IPS DF 6.9 (cell line): Measurements from ENCODE around the gene RPP21.

Experiments used
- DNase-seq: peaks from one replicate; pipeline ENCODE4 v3.0.0-alpha.2; 2013; ENCODE audit warnings: low read depth, low spot score
- H3K27ac ChIP-seq: one replicate; pipeline ENCODE4 v1.5.1; 2013; ENCODE audit warnings: low read length, control low read depth
- H3K27me3 ChIP-seq: 2 replicates; pipeline ENCODE4 v1.6.1; 2013; ENCODE audit warnings: mild to moderate bottlenecking, low read length; ENCODE audit not compliant: control insufficient read depth, insufficient read depth
- H3K36me3 ChIP-seq: 2 replicates; pipeline ENCODE4 v1.6.1; 2013; ENCODE audit warnings: low read length; ENCODE audit not compliant: control insufficient read depth, insufficient read depth
- H3K4me1 ChIP-seq: 2 replicates; pipeline ENCODE4 v1.6.1; 2013; ENCODE audit warnings: low read length; ENCODE audit not compliant: control insufficient read depth, insufficient read depth
- H3K4me3 ChIP-seq: 2 replicates; pipeline ENCODE4 v1.5.1; 2013; ENCODE audit warnings: mild to moderate bottlenecking, low read length
- H3K9me3 ChIP-seq: 2 replicates; pipeline ENCODE4 v1.6.1; 2013; ENCODE audit warnings: low read length, inconsistent platforms; ENCODE audit not compliant: control insufficient read depth, insufficient read depth
- WGBS: extraction: QIAGEN DNeasy Blood & Tissue Kit; methylation state at CpG from one replicate; pipeline ENCODE4 v1.1.7; 2013; ENCODE audit warnings: mixed read lengths, missing lambda C conversion rate; ENCODE audit not compliant: insufficient read length, insufficient coverage; 5-methylcytosine and 5-hydroxymethylcytosine counted together

RPP21 gene

DNA sequence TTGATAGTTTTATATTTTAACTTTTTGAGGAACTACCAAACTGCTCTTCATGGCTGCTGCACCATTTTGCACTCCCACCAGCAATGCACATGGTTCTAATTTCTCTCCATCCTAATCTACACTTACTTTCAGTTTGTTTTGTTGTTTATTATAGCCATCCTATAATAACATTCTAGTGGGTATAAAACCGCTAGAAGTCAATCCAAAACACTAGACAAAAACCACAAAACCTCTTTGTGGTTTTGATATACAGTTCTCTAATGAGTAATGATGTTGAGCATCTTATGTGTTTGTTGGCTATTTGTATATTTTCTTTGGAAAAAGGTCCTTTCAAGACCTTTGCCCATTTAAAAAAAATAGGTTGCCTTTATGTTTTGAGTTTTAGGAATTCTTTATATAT, 5.6 kb downstream of the RPP21 start:
- Histone ChIP-seq H3K4me1 (0 out of 2 replicates have a peak, but pooled peaks cover 4% of the 10 kb centered on the region), H3K27ac (no peak overlapping the region), H3K27me3 (no peaks in the 10 kb centered on the region), H3K4me3 (no peak overlapping the region), H3K9me3 (no peaks in the 10 kb centered on the region), H3K36me3 (peaks cover 6% of the 10 kb centered on the region; the same call in 1 of the 2 replicates)
- no CpG with 5 or more reads among the region's 1 CpG for WGBS
- DNase-seq: no peak

DNA sequence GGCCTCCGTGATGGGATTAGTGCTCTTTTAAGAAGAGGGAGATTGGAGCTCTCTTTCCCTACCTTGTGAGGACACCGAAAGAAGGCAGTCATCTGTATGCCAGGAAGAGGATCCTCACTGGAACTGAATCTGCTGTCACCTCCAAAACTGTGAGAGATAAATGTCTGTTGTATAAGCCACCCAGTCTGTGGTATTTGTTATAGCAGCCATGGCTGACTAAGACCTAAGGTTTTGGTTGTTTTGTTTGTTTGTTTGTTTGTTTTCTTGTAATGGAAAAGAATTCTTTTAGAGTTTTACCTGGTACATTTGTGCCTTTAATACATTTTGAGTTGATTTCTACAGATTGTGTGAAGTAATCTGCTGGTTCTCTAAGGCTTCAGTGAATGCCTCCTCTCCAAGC, 7.6 kb downstream of the RPP21 start:
- Histone ChIP-seq H3K27ac (no peak overlapping the region), H3K9me3 (no peaks in the 10 kb centered on the region), H3K27me3 (no peaks in the 10 kb centered on the region), H3K36me3 (no peaks in the 10 kb centered on the region), H3K4me3 (no peak overlapping the region), H3K4me1 (0 out of 2 replicates have a peak, but pooled peaks cover 2% of the 10 kb centered on the region)
- whole genome bisulfite sequencing: no CpG with 5 or more reads among the region's 2 CpGs
- DNase-seq: no peak

DNA sequence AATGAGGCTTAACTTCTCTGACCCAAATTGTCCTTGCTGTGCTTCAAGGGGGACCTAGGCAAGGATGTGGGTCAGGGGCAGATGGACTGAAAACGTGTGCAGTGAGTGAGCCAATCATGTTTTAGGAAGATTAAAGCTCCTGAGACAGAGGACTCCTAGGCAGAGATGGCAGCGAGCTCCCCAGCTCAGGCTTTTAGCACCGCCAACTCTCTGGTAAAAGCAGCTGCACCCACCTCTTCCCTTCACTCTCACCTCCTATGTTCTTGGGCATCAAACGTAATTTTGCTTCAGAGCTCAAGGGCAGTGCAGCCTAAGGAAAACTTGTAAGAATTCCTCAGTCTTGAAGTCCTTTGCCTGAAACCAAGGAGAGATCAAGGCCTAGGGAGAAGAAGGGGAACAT, 10.3 kb downstream of the RPP21 start:
- no CpG with 5 or more reads among the region's 4 CpGs for WGBS
- H3K27me3 ChIP-seq: no peaks in the 10 kb centered on the region; the same call in 1 of the 2 replicates
- DNase-seq: no peak

DNA sequence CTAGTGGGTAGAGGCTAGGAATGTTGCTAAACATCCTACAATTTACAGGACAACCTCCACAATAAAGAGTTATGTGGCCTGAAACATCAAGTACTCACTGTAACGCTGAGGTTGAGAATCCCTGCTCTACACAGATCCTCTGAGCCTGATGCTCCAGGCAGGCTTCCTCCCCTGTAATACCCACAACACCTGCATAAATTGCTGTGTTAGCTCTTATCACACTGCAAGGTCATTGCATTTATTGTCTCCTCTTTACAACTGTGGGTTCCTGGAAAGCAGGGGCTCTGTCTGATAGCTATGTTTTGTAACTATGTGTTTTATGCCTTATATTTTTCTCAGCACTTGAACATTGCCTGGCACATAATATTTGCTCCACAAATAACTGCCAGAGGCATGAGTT, 11.6 kb downstream of the RPP21 start:
- DNase-seq: no peak
- no peak overlapping the region for H3K27ac ChIP-seq
- H3K9me3 ChIP-seq: no peaks in the 10 kb centered on the region
- H3K36me3 ChIP-seq: no peaks in the 10 kb centered on the region
- H3K27me3 ChIP-seq: no peaks in the 10 kb centered on the region; the same call in 1 of the 2 replicates
- H3K4me1 ChIP-seq: 0 out of 2 replicates have a peak, but pooled peaks cover 2% of the 10 kb centered on the region
- WGBS: no CpG with 5 or more reads among the region's 1 CpG
- H3K4me3 ChIP-seq: no peak overlapping the region

More for the DNA sequence above, 10.3 kb downstream of the RPP21 start:
- Histone ChIP-seq H3K36me3 (no peaks in the 10 kb centered on the region), H3K9me3 (no peaks in the 10 kb centered on the region), H3K4me3 (no peak overlapping the region), H3K27ac (no peak overlapping the region), H3K4me1 (0 out of 2 replicates have a peak, but pooled peaks cover 2% of the 10 kb centered on the region)

DNA sequence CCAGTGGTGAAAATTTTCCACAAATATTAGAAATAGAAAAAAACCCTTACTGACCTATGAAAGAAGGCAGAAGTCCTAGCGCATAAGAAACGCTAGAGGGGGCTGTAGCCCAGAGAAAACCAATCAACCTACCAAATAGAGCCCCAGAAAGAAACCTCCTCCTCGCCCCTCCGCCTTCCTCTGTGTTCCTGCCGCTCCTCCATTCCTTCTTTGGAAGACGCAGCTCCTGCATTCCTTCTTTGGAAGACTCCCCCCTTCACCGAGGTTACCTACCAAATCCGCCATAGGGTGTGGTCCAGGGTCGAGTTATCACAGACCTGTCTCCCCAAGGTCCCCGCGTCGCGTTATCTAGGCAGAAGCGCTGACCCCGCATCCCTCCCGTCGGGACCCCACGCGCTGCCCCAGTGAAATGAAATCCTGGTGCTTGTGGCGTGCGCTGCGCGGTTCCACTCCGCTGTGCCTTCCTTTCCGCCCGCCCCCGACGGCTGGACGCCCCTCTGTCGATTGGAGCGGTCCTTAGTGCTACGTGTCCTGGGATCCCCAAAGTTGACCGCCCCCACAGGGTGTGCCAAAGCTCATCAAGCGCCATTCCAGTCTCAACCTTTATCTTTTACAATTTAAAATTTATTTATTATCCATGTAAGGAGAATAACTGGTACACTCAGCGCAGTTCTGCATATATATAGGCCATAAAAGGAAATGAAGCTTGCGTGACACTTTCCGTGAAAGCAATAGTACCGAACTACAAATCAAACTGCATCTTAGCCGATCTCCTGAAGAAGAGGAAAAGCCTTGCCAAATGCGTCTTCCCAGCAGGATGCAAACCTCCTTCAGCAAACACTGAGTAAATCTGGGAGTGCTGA, 13.0 kb downstream of the RPP21 start:
- peak; percentile 78 for DNase-seq
- no peaks in the 10 kb centered on the region for H3K36me3 ChIP-seq
- 0 out of 2 replicates have a peak, but pooled peaks cover 2% of the 10 kb centered on the region for H3K4me1 ChIP-seq
- peak overlapping the region; percentile 59; the same call in 1 of the 2 replicates for H3K4me3 ChIP-seq
- H3K27ac ChIP-seq: no peak overlapping the region
- no peaks in the 10 kb centered on the region for H3K9me3 ChIP-seq
- H3K27me3 ChIP-seq: no peaks in the 10 kb centered on the region; the same call in 1 of the 2 replicates
- no CpG with 5 or more reads among the region's 40 CpGs for WGBS

DNA sequence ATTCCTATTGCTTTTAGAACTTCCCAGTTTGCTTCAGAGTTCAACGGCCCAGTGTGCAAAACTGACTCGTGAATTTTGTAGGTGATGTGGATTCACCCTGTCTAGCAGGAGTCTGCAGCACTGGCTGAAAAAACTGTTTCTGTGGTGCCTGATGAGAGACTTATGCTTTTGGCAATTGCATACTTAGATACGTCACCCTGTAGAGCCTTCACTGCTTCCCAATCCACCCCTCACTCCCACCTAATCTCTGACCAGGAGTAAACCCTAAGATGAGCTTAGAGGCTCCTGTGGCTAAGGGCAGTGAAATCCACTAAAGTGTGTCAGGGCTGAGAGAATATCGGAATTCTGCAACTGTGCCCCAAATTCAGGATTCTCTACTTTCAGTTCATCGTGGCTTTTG, 14.3 kb downstream of the RPP21 start:
- Histone ChIP-seq H3K27ac (no peak overlapping the region), H3K9me3 (no peaks in the 10 kb centered on the region), H3K36me3 (no peaks in the 10 kb centered on the region), H3K4me3 (no peak overlapping the region), H3K4me1 (0 out of 2 replicates have a peak, but pooled peaks cover 2% of the 10 kb centered on the region), H3K27me3 (no peaks in the 10 kb centered on the region; the same call in 1 of the 2 replicates)
- whole genome bisulfite sequencing: no CpG with 5 or more reads among the region's 5 CpGs
- DNase-seq: no peak

DNA sequence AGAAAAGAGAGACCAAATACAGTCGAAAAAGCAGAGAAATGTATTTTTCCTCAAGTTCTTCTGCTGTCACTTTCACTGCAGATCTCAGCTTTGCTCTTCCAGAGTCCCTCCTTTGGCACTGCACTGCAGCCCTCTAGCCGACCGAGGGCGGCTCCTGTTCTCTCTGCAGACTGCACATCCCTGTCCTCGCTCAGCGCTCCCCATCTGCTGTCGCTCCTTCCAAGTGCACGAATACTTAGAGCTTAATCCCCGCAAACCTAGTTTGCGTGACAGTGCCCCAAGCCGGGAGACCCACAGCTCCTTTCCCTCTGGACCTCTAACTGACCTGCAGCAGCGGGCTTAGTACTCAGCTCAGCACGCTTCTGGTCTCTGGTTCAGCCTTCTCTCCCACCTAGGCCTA, 15.2 kb downstream of the RPP21 start:
- no CpG with 5 or more reads among the region's 13 CpGs for WGBS
- H3K27me3 ChIP-seq: no peaks in the 10 kb centered on the region; the same call in 1 of the 2 replicates
- no peak overlapping the region for H3K4me3 ChIP-seq

DNA sequence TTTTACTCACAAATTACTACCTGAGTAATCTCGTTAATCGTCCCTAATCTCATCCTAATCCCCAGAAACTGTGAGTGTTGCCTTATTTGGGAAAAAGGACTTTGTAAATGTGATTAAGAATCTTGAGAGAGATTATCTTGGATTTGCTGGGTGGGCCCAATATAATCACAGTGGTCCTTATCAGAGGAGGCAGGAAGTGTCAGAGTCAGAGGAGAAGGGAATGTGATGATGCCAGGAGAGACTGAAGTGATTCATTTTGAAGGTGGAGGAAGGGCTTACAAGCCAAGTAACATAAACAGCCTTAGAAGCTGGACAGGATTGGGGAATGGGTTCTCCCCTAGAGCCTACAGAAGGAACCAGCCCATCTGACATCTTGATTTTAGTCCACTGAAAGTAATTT, 16.7 kb downstream of the RPP21 start:
- H3K36me3 ChIP-seq: no peaks in the 10 kb centered on the region
- no peak overlapping the region for H3K4me3 ChIP-seq
- no peaks in the 10 kb centered on the region for H3K9me3 ChIP-seq
- WGBS: 100% methylated on average over 2 of the region's 2 CpGs
- no peaks in the 10 kb centered on the region; the same call in 1 of the 2 replicates for H3K27me3 ChIP-seq
- H3K27ac ChIP-seq: no peak overlapping the region
- H3K4me1 ChIP-seq: no peaks in the 10 kb centered on the region; the same call in 1 of the 2 replicates
- no peak for DNase-seq

More for the DNA sequence above, 15.2 kb downstream of the RPP21 start:
- Histone ChIP-seq H3K9me3 (no peaks in the 10 kb centered on the region), H3K36me3 (no peaks in the 10 kb centered on the region), H3K27ac (no peak overlapping the region), H3K4me1 (0 out of 2 replicates have a peak, but pooled peaks cover 2% of the 10 kb centered on the region)
- DNase-seq: no peak

DNA sequence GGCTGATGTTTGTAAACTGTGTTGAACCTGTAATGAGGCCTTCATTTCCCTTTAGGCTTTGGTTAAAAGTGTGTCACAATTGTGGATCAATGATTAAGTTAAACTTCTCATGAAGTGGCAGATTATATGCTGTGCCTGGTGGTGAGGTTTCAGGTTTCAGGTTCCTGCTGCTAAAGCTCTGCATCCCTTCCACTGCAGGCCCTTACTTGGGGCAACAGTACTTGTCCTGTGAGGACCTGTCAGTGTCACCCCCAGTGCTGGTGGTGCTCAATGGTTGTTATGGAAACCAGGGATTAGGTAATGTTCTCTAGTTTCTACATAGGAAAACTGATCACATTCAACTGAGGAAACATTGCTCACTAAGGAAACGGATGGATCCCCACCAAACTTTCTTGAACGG, 18.5 kb downstream of the RPP21 start:
- Histone ChIP-seq H3K36me3 (no peaks in the 10 kb centered on the region), H3K27me3 (no peaks in the 10 kb centered on the region; the same call in 1 of the 2 replicates), H3K9me3 (no peaks in the 10 kb centered on the region), H3K4me1 (no peaks in the 10 kb centered on the region; the same call in 1 of the 2 replicates), H3K4me3 (no peak overlapping the region), H3K27ac (no peak overlapping the region)
- DNase-seq: no peak
- WGBS: no CpG with 5 or more reads among the region's 2 CpGs

DNA sequence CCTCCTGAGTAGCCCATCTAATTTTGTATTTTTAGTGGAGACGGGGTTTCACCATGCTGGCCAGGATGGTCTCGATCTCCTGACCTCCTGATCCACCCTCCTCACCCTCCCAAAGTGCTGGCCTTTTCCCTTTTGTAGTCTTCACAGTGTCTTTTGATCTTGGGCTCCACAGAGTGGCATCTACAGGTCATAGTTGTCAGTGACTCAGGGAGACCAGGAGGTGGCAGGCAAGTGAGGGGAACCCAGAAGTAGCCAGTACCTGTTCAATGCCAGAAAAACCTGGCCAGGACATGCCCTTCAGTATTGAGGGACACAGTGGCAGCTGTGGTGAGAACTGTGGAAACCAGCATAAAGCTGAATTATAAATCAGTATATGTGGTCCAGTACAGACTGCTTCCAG, 19.6 kb downstream of the RPP21 start:
- no CpG with 5 or more reads among the region's 2 CpGs for WGBS
- Histone ChIP-seq H3K9me3 (no peaks in the 10 kb centered on the region), H3K4me1 (no peaks in the 10 kb centered on the region; the same call in 1 of the 2 replicates), H3K4me3 (no peak overlapping the region), H3K27me3 (no peaks in the 10 kb centered on the region), H3K36me3 (no peaks in the 10 kb centered on the region), H3K27ac (no peak overlapping the region)
- no peak for DNase-seq
